HFFc6 (cell line): Measurements from ENCODE around the gene UGCG. TPM values are rescaled to one million over a fixed set of nuclear protein-coding genes. Genes with fewer than 3 reads are reported as not detected.

Experiments
- DNase-seq: peaks from one replicate; pipeline ENCODE4 v3.0.0-alpha.2; 2018
- H3K27ac Mint-ChIP-seq: 2 replicates; pipeline ENCODE4 v1.8.0; 2020; ENCODE audit warnings: mild to moderate bottlenecking, mixed read lengths
- H3K27me3 Mint-ChIP-seq: 2 replicates; pipeline ENCODE4 v1.8.0; 2021; ENCODE audit warnings: mild to moderate bottlenecking, moderate library complexity, mixed read lengths; ENCODE audit not compliant: insufficient read depth
- H3K36me3 Mint-ChIP-seq: 2 replicates; pipeline ENCODE4 v1.8.0; 2021; ENCODE audit warnings: low read depth, mixed read lengths
- H3K4me1 Mint-ChIP-seq: 2 replicates; pipeline ENCODE4 v1.8.0; 2020; ENCODE audit warnings: low read depth, mixed read lengths
- H3K4me3 Mint-ChIP-seq: 2 replicates; pipeline ENCODE4 v1.8.0; 2020; ENCODE audit warnings: mild to moderate bottlenecking, moderate library complexity, mixed read lengths
- H3K9me3 Mint-ChIP-seq: 2 replicates; pipeline ENCODE4 v1.8.0; 2020; ENCODE audit warnings: mild to moderate bottlenecking, mixed read lengths
- long read RNA-seq: library from polyadenylated mRNA; unstranded; transcript quantifications from one replicate; pipeline ENCODE4 v2.0.0, GENCODE V29; 2019
- total RNA-seq, 6 experiments: library from RNA; stranded (reverse); fragmentation: NEBNext Ultra II Directional; extraction: Animal tissue kit (Norgen Biotek cat#: 25700); gene quantifications; 2 replicates in 1 of 6; 3 replicates in 5 of 6; pipeline ENCODE4 v1.2.3, GENCODE V29; 2021
- TF ChIP-seq, protein P1 (sequence below): fragments of 200-600 bp; sonication (generic); IDR thresholded peaks from 2 replicates; pipeline ENCODE4 v1.5.0; 2021; ENCODE audit warnings: antibody characterized with exemption, mild to moderate bottlenecking

The UGCG gene
- total RNA-seq, result 10 to 100 TPM; 45.5 to 82.3 (median 70.4) TPM
- long read RNA-seq, full-length matches to known transcripts, result 19 of 71 reads
- long read RNA-seq, partial matches to known transcripts, result 6 of 71 reads
- long read RNA-seq, other reads (novel, unspliced or antisense), result 46 of 71 reads

DNA sequence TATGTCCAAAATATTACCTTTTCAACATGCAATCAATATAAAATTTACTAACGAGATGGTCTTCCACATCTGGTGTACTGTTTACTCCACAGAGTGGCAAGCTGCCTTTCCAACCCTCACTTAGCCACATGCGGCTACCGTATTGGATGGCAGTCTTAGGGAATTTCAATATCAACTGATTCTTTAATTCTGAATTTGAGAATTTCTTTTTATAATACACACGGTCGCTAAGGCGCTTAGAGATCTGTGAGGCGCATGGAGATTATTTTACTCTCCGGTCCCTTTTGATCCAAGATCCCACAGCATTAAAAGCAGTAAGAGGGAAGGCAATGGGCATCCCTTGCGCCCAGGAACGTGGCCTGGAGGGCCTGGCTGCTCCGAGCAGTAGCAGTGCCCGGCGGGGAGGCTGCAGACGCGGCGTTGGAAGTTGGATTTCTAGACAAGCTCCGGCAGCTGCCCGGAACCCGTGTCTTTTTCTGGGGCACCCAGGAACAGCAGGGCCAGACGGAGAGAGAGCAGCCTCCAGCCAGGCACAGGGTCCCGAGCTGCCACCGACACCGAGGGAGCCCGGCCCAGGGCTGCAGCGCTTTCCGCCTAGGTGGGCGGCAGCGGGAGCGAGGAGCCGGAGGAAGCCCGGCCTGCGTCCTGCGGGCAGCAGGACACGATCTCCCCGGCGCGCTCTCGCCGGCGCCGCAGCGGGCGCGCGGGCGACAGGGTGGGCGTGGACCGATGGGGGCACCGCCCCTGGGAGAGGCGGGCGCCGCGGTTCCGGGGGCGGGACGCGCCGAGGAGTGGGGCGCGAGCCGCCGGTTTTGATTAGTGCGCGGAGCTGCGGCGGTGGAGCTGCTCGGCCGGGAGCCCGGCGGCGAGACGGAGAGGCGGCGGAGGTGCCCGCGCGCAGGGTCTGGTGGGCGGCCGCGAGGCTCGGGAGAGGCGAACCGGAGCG, at the start of gene UGCG:
Gene UGCG (plus strand): TSS at position 819 of the 946 bp plus-strand sequence. CDS start 402 bp downstream, outside the sequence.
- TF ChIP-seq, protein P1, sequence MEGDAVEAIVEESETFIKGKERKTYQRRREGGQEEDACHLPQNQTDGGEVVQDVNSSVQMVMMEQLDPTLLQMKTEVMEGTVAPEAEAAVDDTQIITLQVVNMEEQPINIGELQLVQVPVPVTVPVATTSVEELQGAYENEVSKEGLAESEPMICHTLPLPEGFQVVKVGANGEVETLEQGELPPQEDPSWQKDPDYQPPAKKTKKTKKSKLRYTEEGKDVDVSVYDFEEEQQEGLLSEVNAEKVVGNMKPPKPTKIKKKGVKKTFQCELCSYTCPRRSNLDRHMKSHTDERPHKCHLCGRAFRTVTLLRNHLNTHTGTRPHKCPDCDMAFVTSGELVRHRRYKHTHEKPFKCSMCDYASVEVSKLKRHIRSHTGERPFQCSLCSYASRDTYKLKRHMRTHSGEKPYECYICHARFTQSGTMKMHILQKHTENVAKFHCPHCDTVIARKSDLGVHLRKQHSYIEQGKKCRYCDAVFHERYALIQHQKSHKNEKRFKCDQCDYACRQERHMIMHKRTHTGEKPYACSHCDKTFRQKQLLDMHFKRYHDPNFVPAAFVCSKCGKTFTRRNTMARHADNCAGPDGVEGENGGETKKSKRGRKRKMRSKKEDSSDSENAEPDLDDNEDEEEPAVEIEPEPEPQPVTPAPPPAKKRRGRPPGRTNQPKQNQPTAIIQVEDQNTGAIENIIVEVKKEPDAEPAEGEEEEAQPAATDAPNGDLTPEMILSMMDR, result no peak
- peaks cover 21% of the 10 kb centered on the region for H3K4me1 Mint-ChIP-seq
- DNase-seq, result peak; percentile 79
- H3K9me3 Mint-ChIP-seq, result no peaks in the 10 kb centered on the region
- H3K27ac Mint-ChIP-seq, result peak within 1 kb of the TSS; percentile 87
- H3K4me3 Mint-ChIP-seq, result peak within 1 kb of the TSS; percentile 89
- H3K36me3 Mint-ChIP-seq, result 0 out of 2 replicates have a peak, but pooled peaks cover 6% of the 10 kb centered on the region
- no peaks in the 10 kb centered on the region for H3K27me3 Mint-ChIP-seq

DNA sequence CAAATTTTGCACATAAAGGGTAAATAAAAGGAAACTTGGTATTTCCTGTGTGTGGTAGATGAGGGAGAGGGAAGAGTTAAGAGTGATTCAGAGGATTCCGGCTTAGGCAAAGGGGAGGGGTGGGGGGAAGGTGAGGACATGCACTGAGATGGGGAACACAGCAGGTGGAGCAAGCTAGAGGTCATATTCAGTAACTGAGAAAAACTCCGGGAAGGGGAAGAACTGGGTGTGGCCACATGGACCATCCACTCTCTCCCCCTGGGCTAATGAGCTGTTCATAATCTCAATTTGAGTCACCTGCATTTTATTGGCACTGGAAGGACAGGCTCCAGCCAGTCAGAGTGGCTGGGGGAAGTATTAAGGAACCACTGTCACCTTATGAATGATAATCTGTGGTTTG, 45.1 kb upstream of the UGCG start:
- Mint-ChIP-seq H3K27ac (peak overlapping the region; percentile 10), H3K4me3 (peak overlapping the region; percentile 14; the same call in 1 of the 2 replicates), H3K4me1 (peaks cover 45% of the 10 kb centered on the region), H3K27me3 (no peaks in the 10 kb centered on the region), H3K9me3 (no peaks in the 10 kb centered on the region), H3K36me3 (no peaks in the 10 kb centered on the region)
- TF ChIP-seq, protein P1, result no peak
- DNase-seq, result no peak

DNA sequence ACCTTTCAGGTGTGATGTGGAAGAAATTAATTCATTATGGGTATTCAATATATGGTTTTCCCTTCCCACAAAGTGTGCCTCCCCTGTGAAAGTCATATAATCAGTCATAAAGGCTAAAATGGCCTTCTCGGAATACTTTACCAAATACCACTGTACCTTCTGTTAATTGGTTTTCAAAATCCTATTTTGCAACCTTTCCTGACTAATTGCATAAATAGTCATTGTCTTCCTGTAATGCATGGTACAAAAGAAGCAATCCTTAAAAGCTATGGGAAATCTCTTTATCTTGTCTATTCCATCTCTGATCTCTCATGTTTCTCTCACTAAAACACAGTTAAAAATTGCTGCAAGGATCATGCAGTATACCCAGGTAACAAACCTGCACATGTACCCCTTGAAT, 44.3 kb upstream of the UGCG start:
- H3K36me3 Mint-ChIP-seq, result 0 out of 2 replicates have a peak, but pooled peaks cover 4% of the 10 kb centered on the region
- H3K4me1 Mint-ChIP-seq, result peaks cover 46% of the 10 kb centered on the region
- TF ChIP-seq, protein P1, result no peak
- no peak overlapping the region for H3K4me3 Mint-ChIP-seq
- H3K27me3 Mint-ChIP-seq, result no peaks in the 10 kb centered on the region
- peak overlapping the region; percentile 29; the same call in 1 of the 2 replicates for H3K27ac Mint-ChIP-seq
- H3K9me3 Mint-ChIP-seq, result no peaks in the 10 kb centered on the region
- DNase-seq, result no peak

DNA sequence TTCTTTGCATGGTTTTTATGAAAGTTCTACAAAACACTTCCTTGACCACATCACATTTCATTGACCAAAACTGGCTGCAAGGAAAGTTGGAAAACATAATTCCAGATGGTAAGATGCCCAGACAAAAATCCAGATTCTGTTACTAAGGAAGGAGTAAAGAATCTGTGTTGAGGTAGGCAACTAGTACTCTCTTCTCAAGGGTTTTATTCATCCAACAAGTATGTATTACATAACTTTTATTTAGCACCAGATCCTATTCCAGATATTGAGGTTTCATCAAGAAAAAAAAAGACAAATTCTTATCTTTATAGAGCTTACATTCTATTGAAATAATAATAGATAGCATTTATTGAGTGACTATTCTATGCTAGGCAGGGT, 43.2 kb upstream of the UGCG start:
- Mint-ChIP-seq H3K4me3 (no peak overlapping the region), H3K27ac (peak overlapping the region; percentile 58; the same call in 1 of the 2 replicates), H3K36me3 (0 out of 2 replicates have a peak, but pooled peaks cover 4% of the 10 kb centered on the region), H3K27me3 (no peaks in the 10 kb centered on the region), H3K9me3 (no peaks in the 10 kb centered on the region), H3K4me1 (peaks cover 56% of the 10 kb centered on the region)
- DNase-seq, result no peak
- TF ChIP-seq, protein P1, result no peak

- Mint-ChIP-seq H3K27ac (no peak overlapping the region), H3K4me3 (no peak overlapping the region), H3K4me1 (peaks cover 48% of the 10 kb centered on the region), H3K27me3 (no peaks in the 10 kb centered on the region), H3K9me3 (no peaks in the 10 kb centered on the region), H3K36me3 (0 out of 2 replicates have a peak, but pooled peaks cover 4% of the 10 kb centered on the region)
- no peak for DNase-seq
- TF ChIP-seq, protein P1, result no peak
Measured at GRCh38 chr9:111854799-111855198, 41.8 kb upstream of the UGCG start.
